GM21447 (cell line): Measurements from ENCODE around the gene ZFAND6.
"Not testable (repeated sequence)": the region's sequence is repeated elsewhere in the genome, so short reads cannot be mapped to it uniquely, and the experiment has no call there.

ENCODE experiments used
- ATAC-seq: cut with Tn5 transposase; IDR thresholded peaks from one replicate; pipeline ENCODE4 v1.9.1; 2021; ENCODE audit not compliant: unreplicated experiment

ZFAND6 gene

DNA sequence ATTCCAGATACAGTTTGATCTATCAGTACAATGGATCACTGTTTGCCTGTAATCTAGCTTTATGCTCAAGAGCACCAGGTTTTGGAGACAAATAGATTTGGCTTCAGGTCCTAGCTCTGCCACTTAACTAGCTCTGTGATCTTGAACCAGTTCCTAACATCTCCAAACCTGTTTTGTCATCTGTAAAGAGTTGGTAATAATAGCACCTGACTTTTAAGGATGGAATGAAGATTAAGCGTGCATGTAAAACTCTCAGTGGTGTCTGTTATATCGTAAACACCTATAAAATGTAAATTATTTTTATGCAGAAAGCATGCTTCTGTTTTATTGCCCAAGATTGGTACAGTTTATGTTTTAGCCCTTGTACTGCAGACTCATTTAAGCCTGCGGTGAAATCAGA lies 36.5 kb downstream of the ZFAND6 start:
- ATAC-seq: no peak

DNA sequence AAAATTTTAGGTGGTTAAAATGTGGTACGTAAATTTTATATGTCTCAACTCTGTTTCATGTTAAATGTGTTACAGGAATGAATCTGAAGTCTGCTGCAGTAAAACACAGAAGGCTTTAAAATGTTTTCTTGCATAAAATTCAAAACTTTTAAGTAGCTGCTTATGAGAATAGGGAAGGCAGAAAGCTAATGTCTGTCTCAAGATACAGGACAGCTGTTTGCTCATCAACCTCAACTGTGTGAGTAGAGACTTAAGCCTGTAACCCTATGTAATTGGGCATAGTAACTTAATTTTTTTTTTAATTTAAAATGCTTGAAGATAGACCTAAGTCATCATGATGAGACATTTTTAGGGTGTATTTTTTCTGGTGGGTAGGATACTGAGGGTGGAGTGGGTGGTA lies 38.9 kb downstream of the ZFAND6 start:
- no peak for ATAC-seq

DNA sequence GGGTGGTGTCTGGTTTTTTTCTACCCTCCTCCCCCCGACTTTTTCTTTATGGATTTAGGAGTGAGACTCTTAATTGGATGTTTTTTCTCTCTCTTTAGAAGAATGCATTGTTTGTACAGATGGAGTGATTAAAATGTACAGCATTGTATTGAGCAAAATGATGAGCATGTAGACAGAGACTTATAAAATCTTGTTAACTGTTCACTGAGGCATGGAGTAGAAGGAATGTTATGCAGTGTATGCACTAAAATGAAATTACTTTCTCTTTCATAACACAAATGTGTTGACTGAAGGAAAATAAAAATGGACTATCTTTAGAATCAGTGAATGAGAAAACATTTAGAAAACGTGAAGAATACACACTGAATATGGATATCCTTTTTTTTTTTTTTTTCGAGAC lies 39.8 kb downstream of the ZFAND6 start:
- ATAC-seq: peak; percentile 50

DNA sequence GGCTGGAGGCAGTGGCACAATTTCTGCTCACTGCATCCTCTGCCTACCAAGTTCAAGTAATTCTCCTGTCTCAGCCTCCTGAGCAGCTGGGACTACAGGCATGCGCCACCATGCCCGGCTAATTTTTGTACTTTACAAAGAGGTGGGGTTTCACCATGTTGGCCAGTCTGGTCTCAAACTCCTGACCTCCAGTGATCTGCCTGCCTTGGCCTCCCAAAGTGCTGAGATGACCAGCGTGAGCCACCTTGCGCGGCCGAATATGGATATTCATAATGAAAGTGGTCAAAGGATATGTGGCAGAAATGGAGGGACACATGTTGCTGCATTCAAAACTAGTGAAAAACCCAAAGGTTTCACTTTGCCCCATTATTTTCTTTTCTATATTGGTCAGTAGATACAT lies 40.2 kb downstream of the ZFAND6 start:
- ATAC-seq: peak; percentile 83

DNA sequence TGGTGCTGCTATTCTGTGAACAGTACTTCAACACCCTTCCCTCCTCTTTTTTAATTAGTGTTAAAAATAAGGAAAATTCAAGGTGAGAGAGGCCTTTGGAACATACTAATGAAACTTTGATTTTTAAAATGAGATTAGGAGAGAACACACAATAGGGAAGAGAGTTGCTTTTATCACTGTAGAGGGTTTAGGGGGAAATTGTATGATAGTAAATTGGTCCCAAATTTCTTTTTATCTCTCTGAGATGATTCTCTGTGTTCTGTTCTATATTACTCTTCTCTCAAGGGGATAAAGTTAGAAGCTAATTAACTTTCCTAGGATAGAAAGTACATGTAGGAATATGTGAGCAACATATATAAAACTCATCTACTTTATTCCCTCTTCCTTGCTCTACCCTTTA lies 40.8 kb downstream of the ZFAND6 start:
- ATAC-seq: no peak

DNA sequence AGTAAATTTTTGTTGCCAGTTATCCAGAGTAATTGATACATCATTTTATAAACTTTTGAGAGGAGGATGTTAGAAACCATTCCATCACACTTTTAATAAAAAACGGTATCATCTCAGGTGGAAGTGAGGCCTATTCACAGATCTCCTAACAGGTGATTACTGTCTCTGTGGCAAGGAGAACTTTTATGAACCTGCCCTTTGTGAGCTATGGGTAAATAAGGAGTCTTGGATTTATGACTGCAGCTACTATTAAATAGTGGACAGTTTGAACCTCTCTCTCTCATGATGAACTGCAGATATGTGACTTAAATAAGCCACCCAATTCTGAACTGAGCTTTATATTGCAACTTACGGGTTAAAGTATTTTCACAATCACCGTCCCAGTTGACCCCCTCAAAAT lies 45.7 kb downstream of the ZFAND6 start:
- ATAC-seq: no peak

DNA sequence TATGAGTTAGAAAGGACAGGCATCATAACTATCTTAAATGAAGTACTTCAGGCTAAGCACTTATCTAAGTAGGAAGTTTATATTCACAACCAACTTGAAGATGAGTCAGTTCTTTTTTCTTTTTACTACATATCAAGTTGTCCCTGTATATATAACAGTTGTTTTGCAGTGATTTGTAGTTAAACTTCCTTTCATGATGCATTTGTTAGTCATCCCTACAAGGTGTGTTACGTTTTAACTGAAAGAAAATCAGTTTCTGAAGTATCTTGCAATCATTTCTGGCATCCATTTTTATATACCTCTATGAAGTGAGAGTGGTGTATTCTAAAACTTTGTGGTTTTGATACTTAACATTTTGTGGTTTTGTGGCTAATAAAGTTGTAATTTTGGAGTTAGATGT lies 46.1 kb downstream of the ZFAND6 start:
- ATAC-seq: no peak

DNA sequence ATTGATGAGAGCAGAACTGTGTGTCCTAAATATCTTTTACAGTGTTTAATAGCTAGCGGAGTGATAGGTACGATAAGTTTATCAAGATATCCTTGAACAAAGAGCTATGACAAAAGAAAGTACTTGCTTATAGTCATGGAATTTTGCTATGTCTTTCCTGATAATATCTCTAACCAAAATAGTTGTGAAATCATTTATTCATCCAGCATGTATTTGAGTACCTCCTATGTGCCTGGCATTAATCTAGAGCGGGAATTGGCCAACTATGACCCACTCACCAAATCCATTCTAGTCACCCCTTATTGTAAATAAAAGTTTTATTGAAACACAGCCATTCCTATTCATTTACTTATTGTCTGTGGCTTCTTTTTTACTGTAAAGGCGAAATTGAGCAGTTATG lies 46.6 kb downstream of the ZFAND6 start:
- no peak for ATAC-seq

DNA sequence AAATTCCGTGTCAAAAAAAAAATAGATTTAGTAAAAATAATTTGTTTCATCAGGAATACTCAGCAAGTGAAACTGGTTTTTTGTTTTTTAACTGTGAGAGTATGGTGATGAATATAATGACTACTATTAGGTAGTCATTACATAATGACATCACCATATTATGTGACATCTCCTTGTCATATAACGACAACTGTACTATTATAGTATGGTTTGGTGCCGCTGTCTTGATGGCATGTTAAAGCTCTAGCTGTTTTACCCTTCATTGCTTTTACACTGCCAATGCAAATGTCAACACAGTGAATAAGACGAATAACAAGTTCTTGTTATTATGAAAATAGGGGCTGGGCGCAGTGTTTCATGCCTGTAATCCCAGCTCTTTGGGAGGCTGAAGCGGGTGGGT lies 47.7 kb downstream of the ZFAND6 start:
- ATAC-seq: no peak

DNA sequence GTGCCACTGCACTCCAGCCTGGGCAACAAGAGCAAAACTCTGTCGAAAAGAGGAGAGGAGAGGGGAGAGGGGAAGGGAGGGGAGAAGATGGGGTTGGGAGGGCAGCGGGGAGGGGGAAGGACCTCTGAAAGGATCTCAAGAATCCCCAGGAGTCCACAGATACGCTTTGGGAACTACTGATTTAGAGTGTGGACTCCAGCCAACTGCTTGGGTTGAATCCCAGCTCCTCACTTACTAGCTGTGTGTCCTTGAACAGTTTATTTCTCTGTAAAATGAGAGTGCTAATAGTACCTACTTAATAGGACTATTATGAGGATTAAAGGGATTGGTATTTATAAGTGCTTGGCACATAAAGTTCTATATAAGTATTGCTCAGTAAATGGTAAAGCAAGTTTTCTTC lies 48.3 kb downstream of the ZFAND6 start:
- ATAC-seq: no peak

DNA sequence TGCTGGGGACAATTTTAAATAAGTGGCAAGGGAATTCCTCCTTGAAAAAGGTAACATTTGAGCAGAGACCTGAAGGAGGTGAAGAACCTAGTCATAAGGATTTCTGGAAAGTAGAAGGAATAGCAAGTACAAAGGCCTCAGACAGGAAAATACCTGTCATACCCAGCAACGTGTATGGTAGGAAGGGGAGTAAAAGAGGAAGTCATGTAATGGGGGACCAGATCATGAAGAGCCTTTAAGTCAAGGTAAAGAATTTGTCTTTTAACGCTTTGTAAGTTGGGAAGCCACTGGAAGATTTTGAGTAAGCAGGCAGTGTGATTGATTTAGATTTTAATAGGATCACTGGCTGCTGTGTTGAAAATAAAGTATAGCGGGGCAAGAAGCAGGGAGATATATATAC lies 49.9 kb downstream of the ZFAND6 start:
- no peak for ATAC-seq

DNA sequence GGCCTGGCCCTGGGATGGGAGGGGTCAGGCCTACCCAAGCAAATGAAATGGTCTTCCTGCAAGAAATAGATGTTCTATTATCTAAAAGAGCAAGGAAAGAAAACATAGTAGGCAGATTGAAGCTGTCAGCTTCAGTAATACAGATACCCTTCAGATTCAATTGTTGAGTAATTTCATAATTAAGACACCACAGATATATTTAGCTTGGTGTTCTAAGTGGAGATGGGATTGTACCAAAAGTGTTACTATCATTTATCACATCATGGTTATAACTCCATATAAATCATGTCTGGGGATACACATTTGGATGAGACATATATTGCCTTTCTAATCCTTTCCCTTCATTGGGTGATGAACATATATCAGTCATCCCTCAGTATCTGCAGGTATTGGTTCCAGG lies 51.4 kb downstream of the ZFAND6 start:
- no peak for ATAC-seq

DNA sequence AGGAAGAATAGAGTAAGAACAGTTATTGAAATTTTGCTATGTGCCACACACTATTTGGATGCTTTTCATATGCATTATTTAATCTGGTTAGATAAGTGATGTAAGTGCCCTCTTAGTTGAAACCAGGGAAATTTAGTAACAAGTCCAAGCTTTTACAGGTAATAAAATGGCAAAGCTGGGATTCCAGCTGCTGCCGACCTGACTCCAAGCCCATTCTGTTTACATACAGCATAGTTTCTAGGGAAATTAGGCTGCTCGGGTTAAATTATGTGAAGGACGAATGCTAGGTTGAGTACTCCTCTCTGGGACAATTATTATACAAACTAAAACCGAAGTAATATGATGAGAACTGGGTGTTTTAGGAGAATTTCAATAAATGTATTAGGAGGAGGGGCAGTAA lies 54.6 kb downstream of the ZFAND6 start:
- ATAC-seq: no peak

DNA sequence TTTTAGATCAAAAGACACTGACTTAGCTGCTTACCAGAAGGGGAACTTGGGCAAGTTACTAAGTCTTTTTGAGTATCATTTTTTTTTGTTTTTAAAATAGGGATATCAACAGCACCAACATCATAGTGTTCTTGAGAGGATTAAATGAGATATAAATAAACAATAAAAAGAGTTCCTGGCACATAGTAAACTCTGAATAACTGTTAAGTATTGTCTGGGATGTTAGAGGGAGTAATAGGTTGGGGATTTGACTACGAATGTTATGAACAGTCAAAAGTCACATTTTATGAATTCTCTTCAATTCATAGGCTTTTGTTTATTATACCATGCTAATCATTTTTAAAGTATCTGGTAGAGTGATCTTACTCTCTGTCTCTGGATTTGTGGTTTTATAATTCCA lies 55.5 kb downstream of the ZFAND6 start:
- ATAC-seq: no peak

DNA sequence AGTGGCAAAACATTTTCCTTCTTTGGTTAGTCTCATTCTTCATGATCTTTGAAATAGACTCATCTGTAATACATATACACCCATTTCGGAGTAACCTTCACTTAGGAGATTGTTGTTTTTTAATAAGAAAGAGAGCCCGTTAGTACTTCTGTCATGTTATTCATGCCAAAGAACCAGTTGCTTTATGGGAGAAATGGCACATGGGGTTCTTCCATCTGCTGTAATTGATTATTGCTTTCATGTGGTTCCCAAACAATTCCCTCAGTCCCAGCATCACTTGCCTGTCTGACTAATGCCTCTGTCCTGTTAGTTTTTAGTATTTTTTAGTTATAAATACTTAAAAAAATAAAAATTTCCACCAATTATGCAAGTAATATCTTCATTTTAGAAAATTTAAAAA lies 59.5 kb downstream of the ZFAND6 start:
- no peak for ATAC-seq

DNA sequence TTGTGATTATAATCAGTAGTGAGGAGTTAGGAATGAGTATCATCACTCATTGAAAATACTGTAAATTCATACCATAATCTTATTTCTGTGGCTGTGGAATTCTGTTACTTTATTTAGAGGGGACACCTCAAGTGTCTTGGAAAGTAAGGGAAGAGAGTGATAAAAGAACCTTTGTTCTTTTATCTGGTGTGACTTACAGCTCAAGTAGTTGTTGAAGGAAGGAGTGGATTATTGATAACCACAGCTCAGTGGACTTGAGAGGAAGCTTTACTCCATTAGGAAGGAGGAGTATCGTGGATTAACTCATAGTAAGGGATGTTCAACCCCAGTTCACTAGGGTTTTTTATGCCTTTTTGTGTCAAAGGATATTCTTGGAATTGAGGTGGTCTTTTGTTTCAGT lies 61.2 kb downstream of the ZFAND6 start:
- ATAC-seq: no peak

DNA sequence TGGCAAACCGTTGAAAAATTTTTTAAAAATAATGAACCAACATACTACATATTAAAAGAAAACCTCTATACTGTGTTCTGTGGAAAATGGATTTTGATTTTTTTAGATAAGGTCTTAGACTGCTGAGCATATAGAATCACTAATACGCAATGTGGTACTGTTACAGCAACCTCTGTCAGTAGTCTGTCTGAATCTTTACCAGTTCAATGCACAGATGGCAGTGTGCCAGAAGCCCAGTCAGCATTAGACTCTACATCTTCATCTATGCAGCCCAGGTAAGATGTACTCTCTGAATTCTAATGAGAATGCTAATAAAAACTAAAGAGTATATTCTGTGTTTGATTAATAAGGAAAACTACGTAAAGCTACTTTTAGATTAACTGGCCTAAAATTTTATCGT lies 62.1 kb downstream of the ZFAND6 start:
- ATAC-seq: no peak

DNA sequence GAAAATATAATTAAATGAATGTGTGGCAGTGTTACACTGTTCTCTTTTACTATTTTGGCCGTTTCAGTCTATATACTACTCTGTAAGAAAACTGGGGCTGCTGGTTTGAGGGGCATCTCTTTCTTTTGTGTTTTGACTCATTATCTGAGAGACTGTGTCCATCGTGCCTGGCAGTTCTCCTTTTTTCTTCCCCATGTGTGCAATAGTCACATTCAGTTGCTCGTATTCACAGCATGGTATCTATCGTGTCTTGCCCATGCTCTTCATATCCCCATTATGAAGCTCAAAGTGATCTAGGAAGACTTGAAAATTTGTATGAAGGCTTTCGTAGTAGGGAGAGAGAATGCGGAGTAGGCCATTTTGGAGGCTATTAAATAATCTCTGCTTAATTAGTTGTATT lies 63.6 kb downstream of the ZFAND6 start:
- ATAC-seq: no peak

DNA sequence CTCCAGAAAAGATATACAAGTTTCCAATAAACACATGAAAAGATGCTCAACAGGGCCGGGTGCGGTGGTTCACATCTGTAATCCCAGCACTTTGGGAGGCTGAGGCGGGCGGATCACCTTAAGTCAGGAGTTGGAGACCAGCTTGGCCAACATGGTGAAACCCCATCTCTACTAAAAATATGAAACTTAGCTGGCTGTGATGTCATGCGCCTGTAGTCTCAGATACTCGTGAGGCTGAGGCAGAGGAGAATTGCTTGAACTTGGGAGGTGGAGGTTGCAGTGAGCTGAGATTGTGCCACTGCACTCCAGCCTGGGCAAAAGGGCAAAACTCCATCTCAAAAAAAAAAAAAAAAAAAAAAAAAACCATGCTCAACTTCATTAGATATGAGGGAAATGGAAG lies 67.8 kb downstream of the ZFAND6 start:
- ATAC-seq: not testable (repeated sequence)

DNA sequence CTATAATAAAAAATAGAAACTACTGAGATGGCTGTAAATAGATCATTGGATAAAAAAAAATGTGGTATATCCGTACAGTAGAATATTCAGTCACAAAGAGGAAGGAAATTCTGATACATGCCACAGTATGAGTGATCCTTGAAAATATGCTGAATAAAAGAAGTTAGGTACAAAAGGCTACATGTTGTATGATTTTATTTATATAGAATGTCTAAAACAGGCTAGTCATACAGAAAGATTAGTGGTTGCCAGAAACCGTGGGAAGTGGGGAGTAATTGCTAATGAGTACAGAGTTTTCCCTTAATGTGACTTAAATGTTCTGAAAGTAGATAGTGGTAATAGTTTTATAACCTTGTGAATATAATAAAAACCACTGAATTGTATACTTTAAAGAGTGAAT lies 68.4 kb downstream of the ZFAND6 start:
- ATAC-seq: no peak

DNA sequence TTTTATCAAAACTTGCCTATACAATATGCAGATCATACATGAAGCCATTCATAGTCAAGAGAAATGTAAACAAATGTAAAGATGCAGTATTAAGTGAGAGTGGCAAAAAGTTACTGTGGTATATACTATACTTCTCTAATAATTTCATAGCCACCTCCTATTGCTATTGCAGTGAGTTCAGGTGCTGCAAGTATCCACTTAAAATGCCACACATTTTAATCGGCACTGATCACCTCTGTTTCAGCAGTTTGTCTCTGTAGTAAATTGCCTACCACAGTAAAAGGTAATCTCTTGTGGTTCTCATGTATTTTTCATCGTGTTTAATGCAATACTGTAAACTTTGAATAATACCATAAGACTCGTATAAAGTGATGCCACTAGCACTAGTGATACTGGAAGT lies 72.9 kb downstream of the ZFAND6 start:
- no peak for ATAC-seq

DNA sequence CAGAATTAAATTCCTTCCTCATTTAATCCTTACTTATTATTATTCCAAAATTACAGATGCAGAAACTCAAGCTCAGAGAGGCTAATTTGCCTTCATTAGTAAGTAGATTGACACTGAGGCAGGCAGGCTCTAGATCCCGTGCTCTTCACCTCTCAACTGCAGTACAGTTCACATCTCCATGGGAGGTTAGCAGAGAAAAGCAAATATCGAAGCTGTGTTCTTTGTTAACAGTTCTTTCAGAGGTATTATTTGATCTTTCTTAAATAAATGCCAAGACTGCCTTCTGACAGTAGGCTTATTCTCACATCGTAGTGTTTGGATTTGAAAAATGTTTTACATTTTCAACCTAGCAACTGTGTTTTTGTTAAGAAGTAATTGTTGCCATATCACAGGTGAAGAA lies 77.4 kb downstream of the ZFAND6 start:
- no peak for ATAC-seq

DNA sequence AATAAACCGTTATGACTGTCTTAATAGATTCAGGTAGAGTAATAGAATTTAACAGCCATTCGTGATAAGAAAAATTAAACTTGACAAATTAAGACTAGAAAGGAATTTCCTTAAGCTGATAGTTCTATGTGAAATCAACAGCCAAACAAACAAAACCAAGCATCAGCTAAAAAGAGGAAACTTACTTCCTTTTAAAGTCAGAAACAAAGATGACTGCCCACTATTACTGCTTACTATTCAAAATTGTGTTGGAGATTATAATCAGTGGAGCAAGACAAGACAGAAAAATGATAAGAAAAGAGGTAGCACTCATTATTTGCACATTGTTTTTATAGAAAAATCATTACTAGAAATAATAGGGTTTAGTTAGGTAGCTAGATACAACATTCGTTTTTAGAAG lies 79.5 kb downstream of the ZFAND6 start:
- no peak for ATAC-seq

DNA sequence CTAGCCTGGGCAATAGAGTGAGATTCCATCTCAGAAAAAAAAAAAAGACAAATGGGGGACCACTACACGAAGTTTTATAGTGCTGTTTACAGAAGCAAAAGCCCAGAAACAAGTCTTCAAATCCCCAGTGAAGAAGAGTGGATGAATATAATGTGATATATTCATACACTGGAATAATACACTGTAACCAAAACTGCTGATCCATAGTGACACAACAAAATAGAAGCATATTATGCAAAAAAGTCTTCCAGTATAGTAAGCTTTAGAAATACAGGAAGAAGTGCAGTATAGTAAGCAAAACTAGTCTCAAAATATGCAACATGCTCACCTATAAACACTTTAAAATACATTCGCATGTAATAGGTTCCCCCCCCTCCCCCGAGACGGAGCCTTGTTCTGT lies 81.4 kb downstream of the ZFAND6 start:
- no peak for ATAC-seq
